SU-DHL-6 (cell line): ENCODE results near the gene SLC37A3.

Experiments used
- CTCF ChIP-seq: fragments of 200-600 bp; sonication (generic); IDR thresholded peaks from one replicate; pipeline ENCODE4 v1.5.1; 2017; ENCODE audit warnings: antibody characterized with exemption, mild to moderate bottlenecking, low read length, moderate library complexity; ENCODE audit not compliant: insufficient read depth, poor library complexity, severe bottlenecking
- EZH2phosphoT487 ChIP-seq: fragments of 200-600 bp; sonication (generic), shearing (Covaris generic); conservative IDR thresholded peaks from 2 replicates; pipeline ENCODE4 v1.6.1; 2018; ENCODE audit warnings: mild to moderate bottlenecking, antibody characterized with exemption, low read length, moderate library complexity, mixed read lengths

GRCh38 chr7:140360697-140361229 is 37.6 kb downstream of the SLC37A3 start:
- TF ChIP-seq CTCF (no peak), EZH2phosphoT487 (no peak)
